Duodenal mucosa (tissue), 2 donors: ENCODE measurements around the gene PAIP2B.

Experiments
- H3K27ac ChIP-seq: one replicate; pipeline ENCODE4 v1.7.0; 2013; ENCODE audit warnings: low read depth, low read length
- H3K27me3 ChIP-seq, 2 donors: one replicate each; pipeline ENCODE4 v1.7.0; 2013; ENCODE audit warnings: low read length in 2 of 2, control low read depth in 1 of 2; ENCODE audit not compliant: insufficient read depth in 2 of 2, control insufficient read depth in 1 of 2
- H3K36me3 ChIP-seq, 2 donors: one replicate each; pipeline ENCODE4 v1.7.0; 2013; ENCODE audit warnings: low read length in 2 of 2, control low read depth in 1 of 2; ENCODE audit not compliant: insufficient read depth in 2 of 2, control insufficient read depth in 1 of 2
- H3K4me1 ChIP-seq, 2 donors: one replicate each; pipeline ENCODE4 v1.7.0; 2013; ENCODE audit warnings: low read length in 2 of 2, control low read depth in 1 of 2; ENCODE audit not compliant: insufficient read depth in 2 of 2, control insufficient read depth in 1 of 2
- H3K4me3 ChIP-seq, 2 donors: one replicate each; pipeline ENCODE4 v1.7.0; 2013; ENCODE audit warnings: low read length in 2 of 2, low read depth in 1 of 2
- H3K9ac ChIP-seq, 2 donors: one replicate each; pipeline ENCODE4 v1.7.0; 2013; ENCODE audit warnings: low read length in 2 of 2, low read depth in 1 of 2
- H3K9me3 ChIP-seq, 2 donors: one replicate each; pipeline ENCODE4 v1.7.0; 2013; ENCODE audit warnings: low read length in 2 of 2, control low read depth in 1 of 2; ENCODE audit not compliant: control insufficient read depth in 1 of 2

Gene PAIP2B

GRCh38 chr2:71223767-71224333 lies 3.1 kb downstream of the PAIP2B start:
- H3K27ac ChIP-seq, result no peak overlapping the region
- no peak overlapping the region for H3K4me3 ChIP-seq
- H3K27me3 ChIP-seq, result no peaks in the 10 kb centered on the region
- no peaks in the 10 kb centered on the region for H3K9me3 ChIP-seq
- H3K4me1 ChIP-seq, result peaks cover 3 to 6% of the 10 kb centered on the region in 2 donors
- no peak overlapping the region for H3K9ac ChIP-seq
- H3K36me3 ChIP-seq, result no peaks in the 10 kb centered on the region

- Histone ChIP-seq H3K4me1 (no peaks in the 10 kb centered on the region), H3K27me3 (no peaks in the 10 kb centered on the region), H3K27ac (no peak overlapping the region), H3K9ac (no peak overlapping the region), H3K9me3 (no peaks in the 10 kb centered on the region), H3K4me3 (no peak overlapping the region), H3K36me3 (no peaks in the 10 kb centered on the region)
Measured at GRCh38 chr2:71220743-71221142, 6.2 kb downstream of the PAIP2B start.

- H3K4me1 ChIP-seq, result no peaks in the 10 kb centered on the region
- no peaks in the 10 kb centered on the region for H3K9me3 ChIP-seq
Measured at GRCh38 chr2:71216501-71216900, 10.4 kb downstream of the PAIP2B start.

GRCh38 chr2:71215447-71215846 lies 11.5 kb downstream of the PAIP2B start:
- Histone ChIP-seq H3K9me3 (no peaks in the 10 kb centered on the region), H3K27ac (no peak overlapping the region), H3K36me3 (no peaks in the 10 kb centered on the region), H3K27me3 (no peaks in the 10 kb centered on the region), H3K4me1 (no peaks in the 10 kb centered on the region), H3K9ac (no peak overlapping the region), H3K4me3 (no peak overlapping the region)

More at GRCh38 chr2:71216501-71216900, 10.4 kb downstream of the PAIP2B start:
- H3K9ac ChIP-seq, result no peak overlapping the region
- H3K27me3 ChIP-seq, result no peaks in the 10 kb centered on the region
- no peak overlapping the region for H3K27ac ChIP-seq
- no peak overlapping the region for H3K4me3 ChIP-seq
- H3K36me3 ChIP-seq, result no peaks in the 10 kb centered on the region

GRCh38 chr2:71212336-71212735 lies 14.6 kb downstream of the PAIP2B start:
- Histone ChIP-seq H3K36me3 (no peaks in the 10 kb centered on the region), H3K27ac (no peak overlapping the region), H3K4me3 (no peak overlapping the region), H3K9ac (no peak overlapping the region), H3K27me3 (no peaks in the 10 kb centered on the region), H3K4me1 (no peaks in the 10 kb centered on the region), H3K9me3 (no peaks in the 10 kb centered on the region)

- Histone ChIP-seq H3K9me3 (no peaks in the 10 kb centered on the region), H3K27me3 (no peaks in the 10 kb centered on the region), H3K27ac (no peak overlapping the region), H3K9ac (no peak overlapping the region), H3K36me3 (peaks cover 0 to 3% of the 10 kb centered on the region in 2 donors), H3K4me3 (no peak overlapping the region), H3K4me1 (no peaks in the 10 kb centered on the region)
Measured at GRCh38 chr2:71210292-71210691, 16.6 kb downstream of the PAIP2B start.

GRCh38 chr2:71208756-71209155 lies 18.1 kb downstream of the PAIP2B start:
- no peak overlapping the region for H3K9ac ChIP-seq
- H3K27ac ChIP-seq, result no peak overlapping the region
- no peaks in the 10 kb centered on the region for H3K27me3 ChIP-seq
- peaks cover 0 to 3% of the 10 kb centered on the region in 2 donors for H3K36me3 ChIP-seq
- no peak overlapping the region for H3K4me3 ChIP-seq
- H3K9me3 ChIP-seq, result no peaks in the 10 kb centered on the region
- no peaks in the 10 kb centered on the region for H3K4me1 ChIP-seq

- Histone ChIP-seq H3K4me1 (no peaks in the 10 kb centered on the region), H3K9ac (no peak overlapping the region), H3K27me3 (no peaks in the 10 kb centered on the region), H3K36me3 (peaks cover 0 to 3% of the 10 kb centered on the region in 2 donors), H3K4me3 (no peak overlapping the region), H3K27ac (no peak overlapping the region), H3K9me3 (no peaks in the 10 kb centered on the region)
Measured at GRCh38 chr2:71207601-71208000, 19.3 kb downstream of the PAIP2B start.

- Histone ChIP-seq H3K4me3 (no peak overlapping the region), H3K9me3 (no peaks in the 10 kb centered on the region), H3K36me3 (peaks cover 3 to 5% of the 10 kb centered on the region in 2 donors), H3K4me1 (no peaks in the 10 kb centered on the region), H3K27ac (no peak overlapping the region), H3K27me3 (no peaks in the 10 kb centered on the region), H3K9ac (no peak overlapping the region)
Measured at GRCh38 chr2:71206271-71206670, 20.6 kb downstream of the PAIP2B start.

- no peak overlapping the region for H3K27ac ChIP-seq
- H3K9me3 ChIP-seq, result no peaks in the 10 kb centered on the region
- no peaks in the 10 kb centered on the region for H3K27me3 ChIP-seq
- no peaks in the 10 kb centered on the region for H3K36me3 ChIP-seq
- no peak overlapping the region for H3K4me3 ChIP-seq
- no peaks in the 10 kb centered on the region for H3K4me1 ChIP-seq
- no peak overlapping the region for H3K9ac ChIP-seq
Measured at GRCh38 chr2:71191570-71191943, 35.3 kb downstream of the PAIP2B start.
